ENCODE results near the gene TCAP.

DNA sequence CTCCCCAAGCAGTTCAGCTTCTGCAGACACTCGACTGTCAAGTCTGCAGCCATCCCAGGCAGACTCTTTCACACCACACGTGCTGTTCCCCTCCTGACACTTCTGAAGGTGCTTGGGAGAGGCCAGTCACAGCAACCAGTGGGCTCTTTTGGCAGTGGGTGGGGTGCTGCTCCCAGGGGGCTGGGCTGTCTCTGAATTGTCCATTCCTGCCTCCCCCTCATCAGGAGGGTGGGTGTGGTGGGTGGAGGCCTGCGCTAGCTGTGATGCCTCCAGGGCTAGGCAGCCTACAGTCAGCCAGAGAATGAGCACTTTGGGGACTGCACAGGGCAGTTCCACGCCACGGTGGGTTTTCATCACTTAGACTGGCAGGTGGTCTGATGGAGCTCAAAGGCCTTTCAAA is 17.9 kb upstream of the TCAP start:
- no peak for TF ChIP-seq POLR2A (IDR thresholded peaks at IDR 0.05)
- no peak for TF ChIP-seq CTCF (IDR thresholded peaks at IDR 0.05)

All from vagina (tissue), 2 donors.